Hepatocyte (in vitro differentiated cells): Measurements from ENCODE around the gene SLC10A1. TPM values are rescaled to one million over a fixed set of nuclear protein-coding genes. Genes with fewer than 3 reads are reported as not detected.

Experiments
- DNase-seq: peaks from one replicate; pipeline ENCODE4 v3.0.0-alpha.2; 2016; ENCODE audit warnings: low spot score
- H2AFZ ChIP-seq: fragments of 200-600 bp; sonication (generic); 2 replicates; pipeline ENCODE4 v1.6.0; 2016; ENCODE audit warnings: antibody characterized with exemption, mild to moderate bottlenecking
- H3K27ac ChIP-seq: fragments of 200-600 bp; sonication (generic); 2 replicates; pipeline ENCODE4 v1.5.1; 2016; ENCODE audit warnings: mild to moderate bottlenecking
- H3K27me3 ChIP-seq: fragments of 200-600 bp; sonication (generic); 2 replicates; pipeline ENCODE4 v1.6.1; 2016
- H3K36me3 ChIP-seq: fragments of 200-600 bp; sonication (generic); replicated peaks from 2 replicates; pipeline ENCODE4 v1.5.1; 2016; ENCODE audit warnings: low read depth; ENCODE audit not compliant: insufficient read depth
- H3K4me1 ChIP-seq: fragments of 200-600 bp; sonication (generic); 2 replicates; pipeline ENCODE4 v1.5.1; 2016; ENCODE audit warnings: mild to moderate bottlenecking, moderate library complexity; ENCODE audit not compliant: insufficient read depth
- H3K4me2 ChIP-seq: fragments of 200-600 bp; sonication (generic); 2 replicates; pipeline ENCODE4 v1.6.0; 2016
- H3K4me3 ChIP-seq: fragments of 200-600 bp; sonication (generic); 2 replicates; pipeline ENCODE4 v1.5.1; 2016; ENCODE audit warnings: mild to moderate bottlenecking
- H3K79me2 ChIP-seq: fragments of 200-600 bp; sonication (generic); 2 replicates; pipeline ENCODE4 v1.6.0; 2017; ENCODE audit warnings: mild to moderate bottlenecking
- H3K9me2 ChIP-seq: fragments of 200-600 bp; sonication (generic); replicated peaks from 2 replicates; pipeline ENCODE4 v1.6.0; 2017; ENCODE audit warnings: mild to moderate bottlenecking; ENCODE audit not compliant: insufficient read depth
- H3K9me3 ChIP-seq: fragments of 200-600 bp; sonication (generic); 2 replicates; pipeline ENCODE4 v1.5.1; 2016; ENCODE audit warnings: low read depth, mild to moderate bottlenecking
- H4K20me1 ChIP-seq: fragments of 200-600 bp; sonication (generic); 2 replicates; pipeline ENCODE4 v1.6.0; 2016; ENCODE audit warnings: mild to moderate bottlenecking; ENCODE audit not compliant: insufficient read depth, poor library complexity, severe bottlenecking
- CTCF ChIP-seq: fragments of 200-600 bp; sonication (generic); IDR thresholded peaks from 2 replicates; pipeline ENCODE4 v1.5.1; 2016; ENCODE audit warnings: antibody characterized with exemption, mild to moderate bottlenecking; ENCODE audit not compliant: poor library complexity
- EZH2 ChIP-seq: fragments of 200-600 bp; sonication (generic); IDR thresholded peaks from 2 replicates; pipeline ENCODE4 v1.6.1; 2016; ENCODE audit warnings: antibody characterized with exemption, mild to moderate bottlenecking, borderline replicate concordance
- EZH2phosphoT487 ChIP-seq: fragments of 200-600 bp; sonication (generic); IDR thresholded peaks from one replicate; pipeline ENCODE4 v1.6.1; 2018; ENCODE audit warnings: antibody characterized with exemption, mild to moderate bottlenecking, low read depth, moderate library complexity; ENCODE audit not compliant: unreplicated experiment, severe bottlenecking
- WGBS: methylation state at CpG from one replicate; pipeline ENCODE4 v1.1.6; 2016; ENCODE audit warnings: low lambda C conversion rate; ENCODE audit errors: missing lambda C conversion rate; 5-methylcytosine and 5-hydroxymethylcytosine counted together
- polyA plus RNA-seq: library from polyadenylated mRNA; unstranded; fragments of >200 nt; fragmentation: Nextera tagmentation; extraction: Ambion mirVana; gene quantifications from 2 replicates; pipeline ENCODE4 v1.2.1, GENCODE V29; 2016
- total RNA-seq: library from RNA; depleted of rRNA; stranded (reverse); fragments of >200 nt; gene quantifications from 2 replicates; pipeline ENCODE4 v1.2.3, GENCODE V29; 2014

SLC10A1 gene
- total and polyA plus RNA-seq, 2 experiments from 2014 or later: 2.9 to 3.0 TPM

GRCh38 chr14:69753860-69754259, 43.2 kb downstream of the SLC10A1 start:
- no peak for DNase-seq
- Histone ChIP-seq H3K36me3 (no peaks in the 10 kb centered on the region), H3K4me2 (no peak overlapping the region), H3K9me3 (no peaks in the 10 kb centered on the region), H3K79me2 (no peaks in the 10 kb centered on the region), H3K27me3 (no peaks in the 10 kb centered on the region), H4K20me1 (no peaks in the 10 kb centered on the region), H3K4me1 (peaks cover 27% of the 10 kb centered on the region), H3K4me3 (no peak overlapping the region), H2AFZ (no peak overlapping the region), H3K9me2 (no peaks in the 10 kb centered on the region), H3K27ac (peak overlapping the region; percentile 98)
- no peak for TF ChIP-seq EZH2
- no peak for TF ChIP-seq EZH2phosphoT487
- TF ChIP-seq CTCF: no peak
- WGBS: 81% methylated on average over 1 of the region's 1 CpG

GRCh38 chr14:69752773-69753172, 44.3 kb downstream of the SLC10A1 start:
- DNase-seq: no peak
- H3K4me1 ChIP-seq: peaks cover 27% of the 10 kb centered on the region
- H3K4me2 ChIP-seq: no peak overlapping the region
- H3K27me3 ChIP-seq: no peaks in the 10 kb centered on the region
- TF ChIP-seq EZH2: no peak
- TF ChIP-seq CTCF: no peak
- TF ChIP-seq EZH2phosphoT487: no peak
- H3K4me3 ChIP-seq: no peak overlapping the region
- H3K79me2 ChIP-seq: no peaks in the 10 kb centered on the region
- H3K27ac ChIP-seq: no peak overlapping the region
- H3K9me3 ChIP-seq: no peaks in the 10 kb centered on the region
- WGBS: 74% methylated on average over 1 of the region's 1 CpG
- no peaks in the 10 kb centered on the region for H4K20me1 ChIP-seq
- H3K9me2 ChIP-seq: no peaks in the 10 kb centered on the region
- no peaks in the 10 kb centered on the region for H3K36me3 ChIP-seq
- H2AFZ ChIP-seq: no peak overlapping the region

- no peaks in the 10 kb centered on the region for H3K79me2 ChIP-seq
- peaks cover 18% of the 10 kb centered on the region for H3K4me1 ChIP-seq
- 88% methylated on average over 2 of the region's 2 CpGs for WGBS
- no peaks in the 10 kb centered on the region for H3K27me3 ChIP-seq
- peak overlapping the region; percentile 89 for H3K27ac ChIP-seq
- H3K9me3 ChIP-seq: no peaks in the 10 kb centered on the region
- no peak overlapping the region for H3K4me3 ChIP-seq
- no peaks in the 10 kb centered on the region for H3K36me3 ChIP-seq
- no peak for DNase-seq
- peak overlapping the region; percentile 33 for H3K4me2 ChIP-seq
- peak overlapping the region; percentile 36 for H2AFZ ChIP-seq
- TF ChIP-seq EZH2 (no peak), EZH2phosphoT487 (no peak), CTCF (no peak)
- H3K9me2 ChIP-seq: no peaks in the 10 kb centered on the region
- no peaks in the 10 kb centered on the region for H4K20me1 ChIP-seq
These were observed 46.5 kb downstream of the SLC10A1 start for GRCh38 chr14:69750495-69750894.

- Histone ChIP-seq H3K27ac (peak overlapping the region; percentile 89), H3K36me3 (no peaks in the 10 kb centered on the region), H3K27me3 (no peaks in the 10 kb centered on the region), H3K4me1 (peaks cover 12% of the 10 kb centered on the region), H3K9me3 (no peaks in the 10 kb centered on the region), H3K4me2 (peak overlapping the region; percentile 33), H3K9me2 (no peaks in the 10 kb centered on the region), H3K79me2 (no peaks in the 10 kb centered on the region), H4K20me1 (no peaks in the 10 kb centered on the region), H3K4me3 (no peak overlapping the region), H2AFZ (peak overlapping the region; percentile 36)
- peak; percentile 44 for DNase-seq
- TF ChIP-seq CTCF: no peak
- TF ChIP-seq EZH2: no peak
- TF ChIP-seq EZH2phosphoT487: no peak
- WGBS: 46% methylated on average over 1 of the region's 1 CpG
These were observed 47.1 kb downstream of the SLC10A1 start for GRCh38 chr14:69749956-69750355.
